ENCODE data around the gene CBX8.
"Not testable (repeated sequence)": the region's sequence is repeated elsewhere in the genome, so short reads cannot be mapped to it uniquely, and the experiment has no call there.

- not testable (repeated sequence) for TF ChIP-seq MAX, MYC, CTCF (IDR thresholded peaks at IDR 0.05; ENCODE audit: low read depth, low read length)
Observed at GRCh38 chr17:79754903-79755302, 42.0 kb downstream of the CBX8 start.
